ENCODE data around the gene PTPRJ.

PTPRJ gene

GRCh38 chr11:48107188-48107704 lies 126.9 kb downstream of the PTPRJ start:
- DNase-seq (ENCODE audit: low read depth), result no peak
- no peak overlapping the region for H3K4me3 ChIP-seq (ENCODE audit: low read depth, low read length)

GRCh38 chr11:48108231-48109045 lies 128.1 kb downstream of the PTPRJ start:
- DNase-seq (ENCODE audit: low read depth), result no peak
- no peak overlapping the region for H3K4me3 ChIP-seq (ENCODE audit: low read depth, low read length)
- TF ChIP-seq, protein P1, sequence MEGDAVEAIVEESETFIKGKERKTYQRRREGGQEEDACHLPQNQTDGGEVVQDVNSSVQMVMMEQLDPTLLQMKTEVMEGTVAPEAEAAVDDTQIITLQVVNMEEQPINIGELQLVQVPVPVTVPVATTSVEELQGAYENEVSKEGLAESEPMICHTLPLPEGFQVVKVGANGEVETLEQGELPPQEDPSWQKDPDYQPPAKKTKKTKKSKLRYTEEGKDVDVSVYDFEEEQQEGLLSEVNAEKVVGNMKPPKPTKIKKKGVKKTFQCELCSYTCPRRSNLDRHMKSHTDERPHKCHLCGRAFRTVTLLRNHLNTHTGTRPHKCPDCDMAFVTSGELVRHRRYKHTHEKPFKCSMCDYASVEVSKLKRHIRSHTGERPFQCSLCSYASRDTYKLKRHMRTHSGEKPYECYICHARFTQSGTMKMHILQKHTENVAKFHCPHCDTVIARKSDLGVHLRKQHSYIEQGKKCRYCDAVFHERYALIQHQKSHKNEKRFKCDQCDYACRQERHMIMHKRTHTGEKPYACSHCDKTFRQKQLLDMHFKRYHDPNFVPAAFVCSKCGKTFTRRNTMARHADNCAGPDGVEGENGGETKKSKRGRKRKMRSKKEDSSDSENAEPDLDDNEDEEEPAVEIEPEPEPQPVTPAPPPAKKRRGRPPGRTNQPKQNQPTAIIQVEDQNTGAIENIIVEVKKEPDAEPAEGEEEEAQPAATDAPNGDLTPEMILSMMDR (conservative IDR thresholded peaks at IDR 0.05; ENCODE audit: low read depth, low read length), result no peak

More at GRCh38 chr11:48107188-48107704, 126.9 kb downstream of the PTPRJ start:
- TF ChIP-seq, protein P1 (conservative IDR thresholded peaks at IDR 0.05; ENCODE audit: low read depth, low read length), result no peak

GRCh38 chr11:48109046-48109666 lies 128.8 kb downstream of the PTPRJ start:
- peak; percentile 80 for DNase-seq (ENCODE audit: low read depth)
- H3K4me3 ChIP-seq (ENCODE audit: low read depth, low read length), result no peak overlapping the region
- TF ChIP-seq, protein P1 (conservative IDR thresholded peaks at IDR 0.05; ENCODE audit: low read depth, low read length), result peak; percentile 46

GRCh38 chr11:48110509-48110766 lies 130.1 kb downstream of the PTPRJ start:
- TF ChIP-seq, protein P1 (conservative IDR thresholded peaks at IDR 0.05; ENCODE audit: low read depth, low read length), result no peak
- DNase-seq (ENCODE audit: low read depth), result no peak
- no peak overlapping the region for H3K4me3 ChIP-seq (ENCODE audit: low read depth, low read length)

DNA sequence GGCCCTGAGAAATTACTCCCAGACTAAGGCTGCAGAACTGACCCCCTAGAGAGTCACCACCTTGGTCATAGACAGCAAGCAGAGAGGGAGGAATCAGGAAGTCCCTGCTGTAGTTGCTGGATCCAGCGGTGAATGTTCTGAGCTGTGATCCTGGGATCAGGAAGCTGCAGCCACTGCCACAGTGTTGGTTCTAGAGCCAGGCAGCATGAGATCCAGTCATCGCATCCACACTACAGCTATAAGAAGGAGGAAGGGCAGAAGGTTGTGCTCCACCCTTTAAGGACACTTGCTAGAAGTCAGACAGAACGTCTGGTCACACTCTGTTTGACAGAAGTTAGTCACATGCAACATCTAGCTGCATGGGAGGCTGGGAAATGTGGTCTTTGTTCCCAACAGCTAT lies 131.5 kb downstream of the PTPRJ start:
- no peak overlapping the region for H3K4me3 ChIP-seq (ENCODE audit: low read depth, low read length)
- TF ChIP-seq, protein P1 (conservative IDR thresholded peaks at IDR 0.05; ENCODE audit: low read depth, low read length), result no peak
- DNase-seq (ENCODE audit: low read depth), result no peak

DNA sequence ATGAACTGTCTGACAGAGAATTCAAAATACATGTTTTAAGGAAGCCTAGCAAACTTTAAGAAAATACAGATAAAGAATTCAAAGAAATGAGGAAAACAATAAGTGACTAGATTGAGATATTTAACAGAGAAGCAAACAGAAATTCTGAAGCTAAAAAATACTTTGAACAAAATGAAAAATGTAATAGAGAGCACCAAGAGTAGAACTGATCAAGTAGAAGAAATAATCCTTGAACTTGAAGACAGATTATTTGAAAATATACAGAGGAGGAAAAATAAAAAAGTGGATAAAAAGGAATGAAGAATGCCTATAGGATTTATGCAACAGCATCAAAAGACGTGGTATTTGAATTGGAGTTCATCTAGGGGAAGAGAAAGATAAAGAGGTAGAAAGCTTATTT lies 134.4 kb downstream of the PTPRJ start:
- DNase-seq (ENCODE audit: low read depth), result no peak
- TF ChIP-seq, protein P1 (conservative IDR thresholded peaks at IDR 0.05; ENCODE audit: low read depth, low read length), result no peak

More for the DNA sequence above, 134.4 kb downstream of the PTPRJ start:
- H3K4me3 ChIP-seq (ENCODE audit: low read depth, low read length), result no peak overlapping the region
